GM18907 (cell line): ENCODE measurements around the gene NRXN3.

Experiments
- ATAC-seq: cut with Tn5 transposase; IDR thresholded peaks from one replicate; pipeline ENCODE4 v1.9.1; 2021; ENCODE audit warnings: mild to moderate bottlenecking, moderate library complexity; ENCODE audit not compliant: unreplicated experiment

The NRXN3 gene

GRCh38 chr14:78316786-78317185, 146.6 kb downstream of the NRXN3 start:
- no peak for ATAC-seq

DNA sequence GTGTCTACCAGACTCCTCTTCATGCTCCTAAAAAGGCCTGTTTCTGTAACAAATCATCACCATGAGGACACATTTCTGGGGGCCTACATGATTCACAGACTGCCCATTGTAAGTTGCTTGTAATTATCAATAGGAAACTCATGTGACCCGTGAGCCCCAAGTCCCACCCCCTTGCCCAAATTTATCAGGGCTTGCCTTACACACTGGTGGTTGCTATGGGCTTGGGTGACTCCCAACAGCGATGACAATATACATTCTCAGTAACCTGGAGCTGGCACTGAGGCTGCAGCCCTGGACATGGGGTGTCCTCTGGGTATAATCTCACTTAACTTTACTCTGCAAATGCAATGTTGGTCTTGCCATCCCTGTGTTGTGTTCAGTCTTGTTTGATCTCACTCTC, 149.2 kb downstream of the NRXN3 start:
- no peak for ATAC-seq

- ATAC-seq, result no peak
These were observed 149.9 kb downstream of the NRXN3 start for GRCh38 chr14:78319887-78320635.

DNA sequence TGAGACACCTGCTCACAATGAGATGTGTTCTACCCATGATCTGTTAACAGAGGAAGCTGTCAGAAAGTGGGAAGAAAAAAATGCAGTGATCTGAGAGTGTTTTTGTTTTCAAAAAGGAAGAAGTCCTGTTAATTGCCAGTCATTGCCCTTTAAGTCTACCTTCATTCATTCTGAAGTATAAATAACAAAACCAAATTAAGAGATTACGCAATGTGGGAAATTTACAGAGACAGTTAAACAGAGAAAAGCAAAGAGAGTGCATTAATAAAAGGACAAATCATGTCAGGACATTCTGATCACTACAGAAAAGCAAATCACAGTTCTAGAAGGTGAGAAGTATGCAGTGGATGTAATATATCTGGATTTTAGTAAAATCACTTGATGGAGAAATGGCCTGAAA, 154.2 kb downstream of the NRXN3 start:
- ATAC-seq, result no peak

GRCh38 chr14:78325911-78326310, 155.7 kb downstream of the NRXN3 start:
- ATAC-seq, result no peak

- ATAC-seq, result no peak
These were observed 157.5 kb downstream of the NRXN3 start for GRCh38 chr14:78327426-78328221.

GRCh38 chr14:78329371-78329770, 159.2 kb downstream of the NRXN3 start:
- ATAC-seq, result no peak

DNA sequence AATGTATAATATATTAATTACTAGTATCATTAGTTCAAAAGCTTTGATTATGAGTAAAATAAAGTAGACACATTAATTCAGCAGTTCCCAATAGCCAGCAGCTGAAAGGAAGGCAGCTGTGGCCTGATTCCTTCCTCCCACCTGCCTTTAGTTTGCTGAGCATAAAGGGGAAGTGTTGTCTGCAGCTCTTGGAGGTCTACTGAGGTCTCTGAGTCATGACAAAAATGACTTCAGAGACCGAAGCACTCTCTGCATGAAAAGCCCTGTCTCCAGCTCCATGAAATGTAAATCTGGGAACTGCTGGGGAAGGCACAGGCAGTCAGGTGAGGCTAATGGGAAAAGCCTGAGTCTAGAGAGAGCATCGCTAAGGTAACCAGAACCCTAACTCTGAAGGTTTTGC, 165.4 kb downstream of the NRXN3 start:
- no peak for ATAC-seq

DNA sequence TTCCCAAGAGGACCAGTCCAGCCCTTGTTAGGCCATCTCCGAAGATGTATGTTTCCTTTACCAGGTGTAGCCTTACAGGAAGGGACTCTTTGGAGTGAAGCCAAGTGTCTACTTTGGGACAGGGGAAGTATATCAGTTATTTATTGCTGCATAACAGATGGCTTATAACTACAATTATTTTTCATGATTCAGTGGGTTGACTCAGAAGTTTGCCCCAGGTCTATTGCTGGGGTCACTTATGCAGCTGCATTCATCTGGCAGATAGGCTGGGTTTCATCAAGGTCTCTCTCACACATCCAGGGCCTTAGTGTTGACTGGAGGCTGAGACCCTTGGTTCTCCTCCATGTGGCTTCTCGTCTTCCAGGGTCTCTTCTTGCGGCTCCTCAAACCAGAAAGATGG, 170.1 kb downstream of the NRXN3 start:
- ATAC-seq, result no peak

- no peak for ATAC-seq
These were observed 171.7 kb downstream of the NRXN3 start for GRCh38 chr14:78341827-78342389.

DNA sequence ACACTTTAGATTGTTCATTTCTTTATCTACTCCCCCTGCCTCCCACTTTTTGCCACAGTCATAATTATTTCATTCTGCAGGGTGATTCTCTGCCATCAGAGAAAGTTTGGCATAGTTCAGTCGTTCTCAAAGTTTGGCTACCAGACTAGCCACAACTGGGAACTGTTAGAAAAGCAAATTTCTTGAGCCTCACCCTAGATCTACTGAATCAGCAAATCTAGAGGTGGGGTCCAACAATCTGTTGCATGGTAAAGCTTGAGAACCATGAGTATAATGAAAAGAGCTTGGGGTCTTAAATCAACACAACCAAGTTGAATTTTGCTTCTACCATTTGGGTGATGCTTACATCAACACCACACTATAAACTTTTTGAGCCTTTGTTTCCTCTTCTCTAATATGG, 172.7 kb downstream of the NRXN3 start:
- no peak for ATAC-seq

DNA sequence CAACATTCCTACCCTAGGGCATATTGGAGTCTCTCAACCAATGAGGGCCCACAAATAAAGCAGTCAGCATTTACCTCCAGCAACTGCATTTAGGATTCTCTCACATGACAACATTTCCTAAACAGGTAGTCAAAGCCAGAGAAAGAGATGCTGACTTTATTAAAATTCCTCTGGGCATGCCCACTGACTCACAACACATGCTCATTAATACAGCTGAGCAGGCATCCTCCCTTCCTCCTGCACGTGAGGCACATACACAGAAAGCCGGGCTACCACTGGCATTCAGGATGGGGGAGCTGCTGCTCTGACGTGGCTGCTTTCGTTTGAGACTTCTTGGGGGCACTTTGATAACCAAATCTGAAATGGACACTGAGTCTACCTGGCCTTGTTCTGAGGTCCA, 174.1 kb downstream of the NRXN3 start:
- no peak for ATAC-seq

DNA sequence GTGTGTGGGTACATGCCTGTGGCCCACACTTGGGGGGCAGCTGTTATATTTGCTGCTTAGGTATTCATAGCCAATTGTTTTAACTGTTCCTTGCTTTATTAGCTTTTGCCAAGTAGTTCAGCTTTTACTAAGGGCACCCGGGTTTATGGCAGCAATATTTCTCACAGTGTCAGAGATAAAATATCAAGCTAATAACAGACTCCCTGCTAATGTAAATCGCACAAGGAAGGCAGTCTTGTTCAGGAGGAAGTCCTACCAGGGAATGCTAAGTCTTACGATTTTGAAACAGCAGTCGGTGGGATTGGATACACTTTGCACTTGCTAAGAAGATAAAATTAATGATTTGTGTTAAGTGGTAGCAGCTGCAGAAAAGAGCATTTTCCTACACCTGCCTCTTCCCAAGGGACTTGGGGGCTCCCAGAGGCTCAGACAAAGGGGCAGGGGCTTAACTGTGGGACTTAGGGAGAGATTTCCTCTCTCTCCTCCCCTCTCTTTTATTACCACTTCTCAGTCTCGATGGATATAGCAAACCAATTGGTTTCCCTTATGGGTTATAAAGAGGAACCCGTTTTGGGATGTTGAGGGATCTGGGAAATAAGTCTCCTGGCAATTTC, 175.1 kb downstream of the NRXN3 start:
- ATAC-seq, result no peak

GRCh38 chr14:78346747-78347146, 176.6 kb downstream of the NRXN3 start:
- no peak for ATAC-seq

GRCh38 chr14:78355109-78355508, 184.9 kb downstream of the NRXN3 start:
- no peak for ATAC-seq

GRCh38 chr14:78356391-78356790, 186.2 kb downstream of the NRXN3 start:
- ATAC-seq, result no peak

- ATAC-seq, result no peak
These were observed 188.4 kb downstream of the NRXN3 start for GRCh38 chr14:78358591-78358990.

- ATAC-seq, result no peak
These were observed 189.4 kb downstream of the NRXN3 start for GRCh38 chr14:78359581-78359980.

- ATAC-seq, result no peak
These were observed 192.8 kb downstream of the NRXN3 start for GRCh38 chr14:78363008-78363407.

DNA sequence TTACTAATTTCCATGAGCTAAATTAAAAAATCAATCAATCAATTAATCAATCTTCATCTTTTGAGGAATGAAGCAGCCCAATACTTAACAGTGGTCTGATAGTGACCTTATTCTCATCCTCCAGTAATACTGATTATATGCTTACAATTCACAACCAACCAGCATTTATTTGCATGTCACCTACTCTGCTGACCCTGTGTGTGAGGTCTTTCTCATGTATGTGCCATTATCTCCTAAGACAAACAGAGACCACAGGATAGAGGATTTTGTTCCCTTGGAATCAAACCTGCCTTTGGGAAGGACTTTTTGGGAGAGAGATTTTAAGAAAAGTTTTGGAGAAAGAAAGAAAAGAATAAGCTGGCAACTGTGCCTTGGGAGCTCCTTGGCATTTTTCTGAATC, 197.2 kb downstream of the NRXN3 start:
- no peak for ATAC-seq

DNA sequence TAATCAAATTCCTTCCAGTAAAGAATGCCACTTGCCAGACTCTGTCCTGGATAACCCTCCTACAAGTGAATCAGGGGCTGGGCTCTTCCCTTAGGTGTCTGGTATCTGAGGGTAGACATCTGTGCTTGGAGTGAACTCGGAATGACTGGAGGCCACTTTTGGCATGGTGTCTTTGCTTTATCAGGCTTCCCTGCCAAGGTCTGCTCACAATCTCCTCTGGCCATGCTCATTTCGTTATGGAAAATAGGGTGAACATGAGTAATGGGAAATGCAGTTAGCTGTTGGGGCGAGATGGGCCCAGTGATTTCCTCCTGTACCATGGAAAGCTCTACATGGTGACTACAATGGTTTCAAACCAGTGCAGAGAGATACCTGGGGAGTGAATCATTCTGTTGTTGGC, 212.9 kb downstream of the NRXN3 start:
- no peak for ATAC-seq

DNA sequence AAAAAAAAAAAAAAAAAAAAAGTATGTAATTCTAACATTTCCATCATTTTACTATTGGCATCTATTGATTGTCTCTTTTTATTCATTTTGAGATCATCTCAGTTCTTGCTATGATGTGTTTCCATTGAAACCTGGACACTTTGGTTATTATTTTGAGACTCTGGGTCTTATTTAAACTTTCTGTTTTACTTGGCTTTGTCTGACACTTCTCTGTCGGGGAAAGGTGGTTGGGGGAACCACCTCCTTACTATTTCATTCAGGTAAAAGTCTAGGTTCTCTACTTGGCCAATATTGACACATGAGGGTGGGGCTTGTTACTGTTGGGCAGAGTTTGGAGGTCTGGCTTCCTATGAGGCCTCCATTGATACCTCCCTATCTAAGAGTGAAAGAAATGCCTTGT, 228.0 kb downstream of the NRXN3 start:
- no peak for ATAC-seq
